Measurements from ENCODE around the gene VEGFD.

GRCh38 chrX:15430584-15430983 lies 46.4 kb upstream of the VEGFD start:
- TF ChIP-seq, protein P1, sequence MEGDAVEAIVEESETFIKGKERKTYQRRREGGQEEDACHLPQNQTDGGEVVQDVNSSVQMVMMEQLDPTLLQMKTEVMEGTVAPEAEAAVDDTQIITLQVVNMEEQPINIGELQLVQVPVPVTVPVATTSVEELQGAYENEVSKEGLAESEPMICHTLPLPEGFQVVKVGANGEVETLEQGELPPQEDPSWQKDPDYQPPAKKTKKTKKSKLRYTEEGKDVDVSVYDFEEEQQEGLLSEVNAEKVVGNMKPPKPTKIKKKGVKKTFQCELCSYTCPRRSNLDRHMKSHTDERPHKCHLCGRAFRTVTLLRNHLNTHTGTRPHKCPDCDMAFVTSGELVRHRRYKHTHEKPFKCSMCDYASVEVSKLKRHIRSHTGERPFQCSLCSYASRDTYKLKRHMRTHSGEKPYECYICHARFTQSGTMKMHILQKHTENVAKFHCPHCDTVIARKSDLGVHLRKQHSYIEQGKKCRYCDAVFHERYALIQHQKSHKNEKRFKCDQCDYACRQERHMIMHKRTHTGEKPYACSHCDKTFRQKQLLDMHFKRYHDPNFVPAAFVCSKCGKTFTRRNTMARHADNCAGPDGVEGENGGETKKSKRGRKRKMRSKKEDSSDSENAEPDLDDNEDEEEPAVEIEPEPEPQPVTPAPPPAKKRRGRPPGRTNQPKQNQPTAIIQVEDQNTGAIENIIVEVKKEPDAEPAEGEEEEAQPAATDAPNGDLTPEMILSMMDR (optimal IDR thresholded peaks at IDR 0.05 in 1 of 3, IDR thresholded peaks at IDR 0.05 in 1 of 3, conservative IDR thresholded peaks at IDR 0.05 in 1 of 3; ENCODE audit: extremely low read depth in 1 of 3, insufficient read depth in 2 of 3, low read length in 3 of 3): no peak
- no peak for TF ChIP-seq EZH2 (IDR thresholded peaks at IDR 0.05; ENCODE audit: low read length)

Data from keratinocyte (primary cell).